Measurements from ENCODE around the gene GALNT18. TPM values are rescaled to one million over a fixed set of nuclear protein-coding genes. Genes with fewer than 3 reads are reported as not detected.

The GALNT18 gene
- total RNA-seq, 4 donors from 2014 or later = 7.8 to 57.1 (median 17.8) TPM

- TF ChIP-seq CTCF (IDR thresholded peaks at IDR 0.05; ENCODE audit: low read depth) = no peak
Observed at GRCh38 chr11:11230802-11231562, 390.8 kb downstream of the GALNT18 start.

- no peak for TF ChIP-seq CTCF (IDR thresholded peaks at IDR 0.05; ENCODE audit: low read depth)
Observed at GRCh38 chr11:11230087-11230486, 391.7 kb downstream of the GALNT18 start.

- TF ChIP-seq CTCF (IDR thresholded peaks at IDR 0.05; ENCODE audit: low read depth) = no peak
Observed at GRCh38 chr11:11229647-11230046, 392.2 kb downstream of the GALNT18 start.

- no peak for TF ChIP-seq CTCF (IDR thresholded peaks at IDR 0.05; ENCODE audit: low read depth)
Observed at GRCh38 chr11:11227296-11228085, 394.3 kb downstream of the GALNT18 start.

Small RNA genes lying within 50 kb of the gene (small RNA-seq; reads per million reads assigned to genes)
- not detected for gene MIR4299

Other genes with a start within 250 kb of the GALNT18 start
- gene USP47, start 220.0 kb upstream of the GALNT18 start, total RNA-seq = 100 to 1,000 TPM in 1 of 4 donors, 10 to 100 TPM in 3; 72.7 to 125 (median 86.6) TPM

Measured in subcutaneous adipose tissue (tissue), 4 donors.